Caco-2 (cell line): ENCODE data around the gene SIK3. TPM values are rescaled to one million over a fixed set of nuclear protein-coding genes. Genes with fewer than 3 reads are reported as not detected.
A peak's percentile ranks its signal among the peaks of the same experiment; 100 is the strongest.

ENCODE experiments used
- BruUV-seq: library from RNA; stranded (reverse); fragments of 400-500 nt; replicated peaks from 2 replicates; lab custom pipeline; 2021; lab: Mats Ljungman, UMichigan
- CTCF ChIA-PET: fragments of 300-600 bp; sonication (Branson Sonifier 250); formaldehyde crosslinking; loops from one replicate; lab custom pipeline; 2022; ENCODE audit warnings: antibody characterized with exemption; lab: Charles Lee
- POLR2A ChIA-PET: fragments of 300-600 bp; sonication (Branson Sonifier 250); formaldehyde crosslinking; loops from one replicate; lab custom pipeline; 2022; ENCODE audit warnings: antibody characterized with exemption; lab: Charles Lee
- DNase-seq, 2 experiments: peaks; one replicate each; pipeline versions ENCODE4 v3.0.0 to v3.0.0-alpha.2; 2020 to 2022
- H3K27me3 ChIP-seq: replicated peaks from 2 replicates; pipeline ENCODE4 v1.6.0; 2011; ENCODE audit warnings: low read length; ENCODE audit not compliant: control insufficient read depth, insufficient read depth
- H3K36me3 ChIP-seq: 2 replicates; pipeline ENCODE4 v1.5.1; 2011; ENCODE audit warnings: low read length; ENCODE audit not compliant: control insufficient read depth, insufficient read depth
- H3K4me1 ChIP-seq: fragments of 250-450 bp; sonication (Bioruptor Pico); 2 replicates; pipeline ENCODE4 v1.5.1; 2020; ENCODE audit warnings: mild to moderate bottlenecking
- H3K4me3 ChIP-seq: 2 replicates; pipeline ENCODE4 v1.5.1; 2011; ENCODE audit warnings: low read depth, mild to moderate bottlenecking, control low read depth, low read length
- H3K9me3 ChIP-seq: fragments of 250-450 bp; sonication (Bioruptor Pico); 2 replicates; pipeline ENCODE4 v1.5.1; 2020; ENCODE audit warnings: mild to moderate bottlenecking, moderate library complexity
- H3K27ac Mint-ChIP-seq: one replicate; pipeline ENCODE4 v1.8.0; 2022; ENCODE audit warnings: mixed read lengths; ENCODE audit not compliant: unreplicated experiment
- H3K27me3 Mint-ChIP-seq: one replicate; pipeline ENCODE4 v1.8.0; 2022; ENCODE audit warnings: mixed read lengths; ENCODE audit not compliant: insufficient read depth, unreplicated experiment
- H3K36me3 Mint-ChIP-seq: one replicate; pipeline ENCODE4 v1.8.0; 2022; ENCODE audit warnings: mild to moderate bottlenecking, mixed read lengths; ENCODE audit not compliant: insufficient read depth, unreplicated experiment
- H3K4me1 Mint-ChIP-seq: one replicate; pipeline ENCODE4 v1.8.0; 2022; ENCODE audit warnings: low read depth, mixed read lengths; ENCODE audit not compliant: unreplicated experiment
- H3K4me3 Mint-ChIP-seq: one replicate; pipeline ENCODE4 v1.8.0; 2022; ENCODE audit warnings: mild to moderate bottlenecking, moderate library complexity, mixed read lengths; ENCODE audit not compliant: unreplicated experiment
- H3K9me3 Mint-ChIP-seq: one replicate; pipeline ENCODE4 v1.8.0; 2022; ENCODE audit warnings: mixed read lengths; ENCODE audit not compliant: unreplicated experiment
- intact Hi-C: fragments of 100-400 bp; cut with micrococcal nuclease; formaldehyde crosslinking; loops from one replicate; pipeline ENCODE4 v1.10.0; 2022; ENCODE audit not compliant: unreplicated experiment
- total RNA-seq: library from RNA; stranded (reverse); gene quantifications from 2 replicates; pipeline ENCODE4 v1.2.3, GENCODE V29; 2022
- TF ChIP-seq, protein P1 (sequence below), 2 experiments: fragments of 200-600 bp in 1 of 2; IDR thresholded peaks; 1 replicate in 1 of 2; 2 replicates in 1 of 2; pipeline versions ENCODE4 v1.5.1 to v1.8.0; 2011 to 2022; ENCODE audit warnings: antibody characterized with exemption in 1 of 2, control low read depth in 1 of 2, inconsistent platforms in 1 of 2, low read depth in 1 of 2, low read length in 1 of 2, mild to moderate bottlenecking in 1 of 2, moderate library complexity in 1 of 2; ENCODE audit not compliant: insufficient read depth in 1 of 2, severe bottlenecking in 1 of 2, unreplicated experiment in 1 of 2

SIK3 gene
- total RNA-seq, 1 experiment from 2014 or later, result 65.7 TPM

DNA sequence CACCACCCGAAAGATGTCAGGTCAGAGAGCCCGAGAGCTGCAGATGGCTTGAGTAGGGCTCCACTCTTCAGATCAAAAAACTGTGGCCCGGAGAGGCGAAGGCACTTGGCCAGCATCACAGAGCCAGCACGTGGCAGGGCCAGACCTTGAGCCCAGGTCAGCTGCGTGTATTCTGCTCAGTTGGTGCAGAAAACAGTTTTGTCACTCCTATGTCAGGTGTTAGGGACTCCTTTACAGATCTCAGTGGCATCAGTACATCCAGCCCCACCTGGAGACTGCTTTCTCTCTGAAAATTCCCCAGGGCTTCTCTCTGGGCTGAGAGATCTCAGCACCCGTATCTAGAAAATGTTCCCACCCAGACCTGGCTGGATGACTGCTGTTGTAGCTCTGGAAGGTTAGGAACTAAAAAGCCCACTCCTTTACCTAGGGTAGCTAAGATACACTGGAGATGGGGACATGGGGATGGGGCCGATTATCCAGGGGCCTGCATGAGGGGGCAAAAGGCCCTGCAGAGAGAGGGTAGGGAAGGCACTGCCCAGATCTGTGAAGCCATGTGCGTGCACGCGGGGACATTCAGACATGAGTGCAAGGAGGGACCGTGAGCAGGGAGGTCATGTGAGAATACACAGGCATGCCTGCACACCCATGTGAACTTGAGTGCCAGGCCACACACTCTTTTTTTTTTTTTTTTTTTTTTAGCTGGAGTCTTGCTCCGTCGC, 264.3 kb downstream of the SIK3 start:
- no peaks in the 10 kb centered on the region for H3K27me3 Mint-ChIP-seq
- H3K27ac Mint-ChIP-seq, result peak overlapping the region; percentile 93
- H3K36me3 Mint-ChIP-seq, result peaks cover 44% of the 10 kb centered on the region
- no peaks in the 10 kb centered on the region for H3K27me3 ChIP-seq
- H3K4me3 Mint-ChIP-seq, result no peak overlapping the region
- no peak for DNase-seq
- peaks cover 10% of the 10 kb centered on the region for H3K9me3 Mint-ChIP-seq
- H3K4me1 ChIP-seq, result peaks cover 83% of the 10 kb centered on the region
- H3K4me3 ChIP-seq, result no peak overlapping the region
- ChIA-PET CTCF (interaction anchor here (0.7 to 1.1 kb wide), 3 partner anchors 23 to 76 kb away, joined by 3 to 8 read pairs (median 3); no protein-coding TSS in a partner anchor), POLR2A (interaction anchor here (0.5 to 1.1 kb wide), 2 partner anchors 17 to 26 kb away, joined by 3 read pairs; no protein-coding TSS in a partner anchor)
- peaks cover 5% of the 10 kb centered on the region; the same call in 1 of the 2 replicates for H3K36me3 ChIP-seq
- intact Hi-C loops, result no loop called here
- peaks cover 59% of the 10 kb centered on the region for H3K4me1 Mint-ChIP-seq
- BruUV-seq, result no TSS peak
- H3K9me3 ChIP-seq, result peaks cover 7% of the 10 kb centered on the region
- TF ChIP-seq, protein P1, sequence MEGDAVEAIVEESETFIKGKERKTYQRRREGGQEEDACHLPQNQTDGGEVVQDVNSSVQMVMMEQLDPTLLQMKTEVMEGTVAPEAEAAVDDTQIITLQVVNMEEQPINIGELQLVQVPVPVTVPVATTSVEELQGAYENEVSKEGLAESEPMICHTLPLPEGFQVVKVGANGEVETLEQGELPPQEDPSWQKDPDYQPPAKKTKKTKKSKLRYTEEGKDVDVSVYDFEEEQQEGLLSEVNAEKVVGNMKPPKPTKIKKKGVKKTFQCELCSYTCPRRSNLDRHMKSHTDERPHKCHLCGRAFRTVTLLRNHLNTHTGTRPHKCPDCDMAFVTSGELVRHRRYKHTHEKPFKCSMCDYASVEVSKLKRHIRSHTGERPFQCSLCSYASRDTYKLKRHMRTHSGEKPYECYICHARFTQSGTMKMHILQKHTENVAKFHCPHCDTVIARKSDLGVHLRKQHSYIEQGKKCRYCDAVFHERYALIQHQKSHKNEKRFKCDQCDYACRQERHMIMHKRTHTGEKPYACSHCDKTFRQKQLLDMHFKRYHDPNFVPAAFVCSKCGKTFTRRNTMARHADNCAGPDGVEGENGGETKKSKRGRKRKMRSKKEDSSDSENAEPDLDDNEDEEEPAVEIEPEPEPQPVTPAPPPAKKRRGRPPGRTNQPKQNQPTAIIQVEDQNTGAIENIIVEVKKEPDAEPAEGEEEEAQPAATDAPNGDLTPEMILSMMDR (IDR thresholded peaks at IDR 0.05; ENCODE audit: insufficient read depth in 1 of 2, low read depth in 1 of 2, low read length in 1 of 2, severe bottlenecking in 1 of 2, unreplicated experiment in 1 of 2), result no peak

DNA sequence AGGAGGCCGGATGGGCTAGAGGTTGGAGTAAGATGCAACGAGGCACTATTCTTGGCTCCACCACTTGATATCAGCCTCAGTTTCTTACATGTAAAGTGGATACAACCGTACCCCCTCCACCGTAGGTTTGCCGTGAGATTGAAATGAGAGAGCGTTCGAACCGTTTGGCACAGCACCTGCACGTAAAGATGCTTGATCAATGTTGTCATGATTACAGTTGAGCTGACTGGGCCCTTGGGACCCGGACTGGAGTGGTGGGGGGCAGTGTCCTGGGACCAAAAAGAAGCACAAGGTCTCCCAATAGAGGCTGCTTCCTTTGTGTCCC, 264.8 kb downstream of the SIK3 start:
- H3K27ac Mint-ChIP-seq, result peak overlapping the region; percentile 93

More for the DNA sequence above, 264.8 kb downstream of the SIK3 start:
- Histone ChIP-seq H3K4me1 (peaks cover 83% of the 10 kb centered on the region), H3K27me3 (no peaks in the 10 kb centered on the region), H3K9me3 (peaks cover 7% of the 10 kb centered on the region), H3K36me3 (peaks cover 5% of the 10 kb centered on the region; the same call in 1 of the 2 replicates), H3K4me3 (no peak overlapping the region)
- no peaks in the 10 kb centered on the region for H3K27me3 Mint-ChIP-seq
- peaks cover 54% of the 10 kb centered on the region for H3K4me1 Mint-ChIP-seq
- H3K9me3 Mint-ChIP-seq, result peaks cover 10% of the 10 kb centered on the region
- ChIA-PET POLR2A (no interaction called here), CTCF (interaction anchor here (1.0 to 1.1 kb wide), 2 partner anchors 22 to 40 kb away, joined by 3 read pairs; no protein-coding TSS in a partner anchor)
- H3K4me3 Mint-ChIP-seq, result no peak overlapping the region
- TF ChIP-seq, protein P1 (IDR thresholded peaks at IDR 0.05; ENCODE audit: insufficient read depth in 1 of 2, low read depth in 1 of 2, low read length in 1 of 2, severe bottlenecking in 1 of 2, unreplicated experiment in 1 of 2), result no peak
- DNase-seq, result no peak
- H3K36me3 Mint-ChIP-seq, result peaks cover 49% of the 10 kb centered on the region
- intact Hi-C loops, result no loop called here
- no TSS peak for BruUV-seq
